Limb (tissue), 2 donors: Measurements from ENCODE around the gene ZFX.

Experiments
- DNase-seq, 2 donors: peaks; one replicate each; pipeline ENCODE4 v3.0.0-alpha.2; 2016; ENCODE audit errors: extremely low spot score in 2 of 2

The ZFX gene

GRCh38 chrX:24201216-24201615, 51.7 kb downstream of the ZFX start:
- no peak for DNase-seq

- DNase-seq, result no peak
Observed at GRCh38 chrX:24202465-24203031, 53.0 kb downstream of the ZFX start.

- no peak for DNase-seq
Observed at GRCh38 chrX:24203072-24203808, 53.7 kb downstream of the ZFX start.

GRCh38 chrX:24204331-24204730, 54.8 kb downstream of the ZFX start:
- DNase-seq, result no peak

- no peak for DNase-seq
Observed at GRCh38 chrX:24204958-24205357, 55.4 kb downstream of the ZFX start.

GRCh38 chrX:24207826-24208225, 58.3 kb downstream of the ZFX start:
- no peak for DNase-seq

- DNase-seq, result no peak
Observed at GRCh38 chrX:24208496-24209240, 59.1 kb downstream of the ZFX start.

GRCh38 chrX:24210190-24210589, 60.7 kb downstream of the ZFX start:
- no peak for DNase-seq

GRCh38 chrX:24214568-24214967, 65.0 kb downstream of the ZFX start:
- no peak for DNase-seq

- no peak for DNase-seq
Observed at GRCh38 chrX:24215272-24215671, 65.7 kb downstream of the ZFX start.

GRCh38 chrX:24216037-24216436, 66.5 kb downstream of the ZFX start:
- no peak for DNase-seq

GRCh38 chrX:24216827-24217226, 67.3 kb downstream of the ZFX start:
- no peak for DNase-seq

GRCh38 chrX:24219320-24219719, 69.8 kb downstream of the ZFX start:
- no peak for DNase-seq

GRCh38 chrX:24221872-24222271, 72.3 kb downstream of the ZFX start:
- DNase-seq, result no peak

- DNase-seq, result no peak
Observed at GRCh38 chrX:24225265-24225664, 75.7 kb downstream of the ZFX start.

GRCh38 chrX:24226176-24226575, 76.6 kb downstream of the ZFX start:
- no peak for DNase-seq

GRCh38 chrX:24228596-24228995, 79.1 kb downstream of the ZFX start:
- DNase-seq, result no peak

- DNase-seq, result no peak
Observed at GRCh38 chrX:24229400-24229879, 79.9 kb downstream of the ZFX start.

- DNase-seq, result no peak
Observed at GRCh38 chrX:24229976-24230375, 80.4 kb downstream of the ZFX start.

GRCh38 chrX:24231131-24231540, 81.6 kb downstream of the ZFX start:
- DNase-seq, result no peak

GRCh38 chrX:24231641-24232179, 82.2 kb downstream of the ZFX start:
- no peak for DNase-seq

GRCh38 chrX:24232796-24233195, 83.3 kb downstream of the ZFX start:
- no peak for DNase-seq
